IPS-18a (cell line): ENCODE data around the gene LAMA4.

Experiments used
- H3K27ac ChIP-seq: one replicate; pipeline ENCODE4 v1.5.1; 2013; ENCODE audit warnings: low read length
- H3K27me3 ChIP-seq: one replicate; pipeline ENCODE4 v1.6.1; 2013; ENCODE audit warnings: mild to moderate bottlenecking, low read length; ENCODE audit not compliant: control insufficient read depth, insufficient read depth
- H3K36me3 ChIP-seq: one replicate; pipeline ENCODE4 v1.6.1; 2013; ENCODE audit warnings: low read depth, low read length; ENCODE audit not compliant: control insufficient read depth
- H3K4me1 ChIP-seq: one replicate; pipeline ENCODE4 v1.6.1; 2013; ENCODE audit warnings: low read depth, low read length; ENCODE audit not compliant: control insufficient read depth
- H3K4me3 ChIP-seq: one replicate; pipeline ENCODE4 v1.5.1; 2013; ENCODE audit warnings: low read length
- H3K9ac ChIP-seq: one replicate; pipeline ENCODE4 v1.6.1; 2013; ENCODE audit warnings: mild to moderate bottlenecking, low read length, moderate library complexity
- H3K9me3 ChIP-seq: one replicate; pipeline ENCODE4 v1.6.1; 2013; ENCODE audit warnings: low read depth, low read length; ENCODE audit not compliant: control insufficient read depth

LAMA4 gene

DNA sequence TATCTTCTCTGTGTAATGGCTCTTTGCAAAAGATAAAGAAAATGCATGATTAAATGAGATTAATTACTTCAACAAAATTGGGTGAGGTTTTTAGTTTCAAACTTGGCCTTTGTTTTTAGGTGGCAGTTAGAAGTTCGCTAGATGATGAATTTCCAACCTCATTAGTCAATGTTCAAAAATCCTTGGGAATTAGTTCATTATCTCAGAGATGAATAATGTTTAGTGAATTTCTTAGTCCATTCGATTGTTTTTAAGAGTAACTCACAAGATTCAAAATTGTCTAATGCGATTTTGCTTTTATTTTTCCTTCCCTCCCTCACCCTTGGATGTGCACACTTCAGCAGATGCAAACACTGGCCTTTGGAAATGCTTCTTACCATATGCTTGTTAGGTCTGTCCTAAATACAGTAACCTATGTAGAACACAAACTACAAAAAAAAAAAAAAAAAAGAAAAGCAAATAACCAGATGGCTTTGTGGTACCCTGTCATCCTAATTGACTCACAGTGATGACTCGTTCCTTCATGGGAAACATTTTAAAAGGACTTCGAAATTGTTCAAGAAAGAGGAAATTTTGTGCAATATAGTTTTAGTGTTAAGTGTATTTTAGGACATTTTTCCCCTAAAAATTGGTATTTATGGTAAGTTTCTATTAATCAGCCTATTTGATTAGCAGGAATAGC lies 100.3 kb downstream of the LAMA4 start:
- Histone ChIP-seq H3K27me3 (no peaks in the 10 kb centered on the region), H3K27ac (no peak overlapping the region), H3K4me1 (no peaks in the 10 kb centered on the region), H3K9me3 (no peaks in the 10 kb centered on the region), H3K4me3 (no peak overlapping the region), H3K9ac (no peak overlapping the region), H3K36me3 (no peaks in the 10 kb centered on the region)

- H3K27me3 ChIP-seq, result no peaks in the 10 kb centered on the region
- H3K27ac ChIP-seq, result no peak overlapping the region
- H3K4me3 ChIP-seq, result no peak overlapping the region
- H3K4me1 ChIP-seq, result no peaks in the 10 kb centered on the region
- H3K9ac ChIP-seq, result no peak overlapping the region
- no peaks in the 10 kb centered on the region for H3K36me3 ChIP-seq
- no peaks in the 10 kb centered on the region for H3K9me3 ChIP-seq
Observed at GRCh38 chr6:112150363-112150762, 104.0 kb downstream of the LAMA4 start.

- H3K27me3 ChIP-seq, result no peaks in the 10 kb centered on the region
- no peaks in the 10 kb centered on the region for H3K4me1 ChIP-seq
- no peak overlapping the region for H3K27ac ChIP-seq
- no peak overlapping the region for H3K4me3 ChIP-seq
- no peaks in the 10 kb centered on the region for H3K9me3 ChIP-seq
- H3K9ac ChIP-seq, result no peak overlapping the region
- no peaks in the 10 kb centered on the region for H3K36me3 ChIP-seq
Observed at GRCh38 chr6:112149719-112150263, 104.6 kb downstream of the LAMA4 start.

GRCh38 chr6:112149236-112149635 lies 105.1 kb downstream of the LAMA4 start:
- no peaks in the 10 kb centered on the region for H3K9me3 ChIP-seq
- no peaks in the 10 kb centered on the region for H3K36me3 ChIP-seq
- H3K27ac ChIP-seq, result no peak overlapping the region
- no peak overlapping the region for H3K9ac ChIP-seq
- H3K27me3 ChIP-seq, result no peaks in the 10 kb centered on the region
- no peak overlapping the region for H3K4me3 ChIP-seq
- H3K4me1 ChIP-seq, result no peaks in the 10 kb centered on the region

DNA sequence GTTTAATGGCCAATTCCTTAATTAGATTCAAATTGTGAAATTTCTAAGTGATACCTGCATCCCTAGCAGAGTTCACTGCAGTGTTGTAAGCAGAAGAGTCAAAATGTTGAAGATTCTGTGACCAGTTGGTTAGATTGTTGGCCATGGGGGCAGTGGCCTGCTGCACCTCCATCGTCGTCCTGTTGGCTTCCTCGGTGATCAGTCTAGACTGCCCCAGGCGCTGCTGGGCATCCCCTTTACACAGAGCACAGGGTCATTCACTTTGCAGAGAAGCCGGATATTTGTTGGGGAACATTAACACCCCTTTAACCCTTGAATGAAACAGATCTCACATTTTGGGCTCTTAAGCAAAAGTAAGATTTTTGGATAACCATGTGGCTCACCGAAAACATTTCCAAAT lies 106.3 kb downstream of the LAMA4 start:
- Histone ChIP-seq H3K36me3 (no peaks in the 10 kb centered on the region), H3K27me3 (no peaks in the 10 kb centered on the region), H3K4me1 (no peaks in the 10 kb centered on the region), H3K27ac (no peak overlapping the region), H3K9me3 (no peaks in the 10 kb centered on the region), H3K9ac (no peak overlapping the region), H3K4me3 (no peak overlapping the region)

DNA sequence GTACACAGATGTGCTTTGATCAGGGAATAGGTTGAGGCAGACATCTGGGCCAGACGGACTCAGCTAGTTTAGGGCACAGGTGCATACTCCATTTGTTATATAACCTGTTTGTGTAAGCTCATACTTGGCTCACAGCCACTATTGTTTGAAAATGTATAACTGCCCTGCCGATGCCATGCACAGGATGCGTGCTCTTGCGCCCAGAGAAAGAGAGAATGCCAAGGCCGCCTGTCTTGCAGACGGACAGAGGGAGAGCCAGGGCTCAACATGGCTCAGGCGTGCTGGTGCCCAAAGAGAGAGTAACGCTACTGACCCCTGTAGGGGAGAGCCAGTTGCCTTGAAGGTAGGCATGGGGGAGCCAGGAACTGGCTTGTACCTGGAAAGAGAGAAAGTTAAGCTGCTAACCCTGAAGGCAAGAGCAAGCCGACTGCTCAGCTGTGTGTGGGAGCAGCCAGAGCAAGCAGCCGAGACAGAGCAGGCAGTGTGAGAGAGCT lies 109.2 kb downstream of the LAMA4 start:
- Histone ChIP-seq H3K9me3 (no peaks in the 10 kb centered on the region), H3K4me3 (no peak overlapping the region), H3K4me1 (no peaks in the 10 kb centered on the region), H3K36me3 (no peaks in the 10 kb centered on the region), H3K9ac (no peak overlapping the region), H3K27ac (no peak overlapping the region), H3K27me3 (no peaks in the 10 kb centered on the region)

GRCh38 chr6:112144145-112144926 lies 110.0 kb downstream of the LAMA4 start:
- Histone ChIP-seq H3K4me1 (no peaks in the 10 kb centered on the region), H3K36me3 (no peaks in the 10 kb centered on the region), H3K9ac (no peak overlapping the region), H3K9me3 (no peaks in the 10 kb centered on the region), H3K27ac (no peak overlapping the region), H3K27me3 (no peaks in the 10 kb centered on the region), H3K4me3 (no peak overlapping the region)

DNA sequence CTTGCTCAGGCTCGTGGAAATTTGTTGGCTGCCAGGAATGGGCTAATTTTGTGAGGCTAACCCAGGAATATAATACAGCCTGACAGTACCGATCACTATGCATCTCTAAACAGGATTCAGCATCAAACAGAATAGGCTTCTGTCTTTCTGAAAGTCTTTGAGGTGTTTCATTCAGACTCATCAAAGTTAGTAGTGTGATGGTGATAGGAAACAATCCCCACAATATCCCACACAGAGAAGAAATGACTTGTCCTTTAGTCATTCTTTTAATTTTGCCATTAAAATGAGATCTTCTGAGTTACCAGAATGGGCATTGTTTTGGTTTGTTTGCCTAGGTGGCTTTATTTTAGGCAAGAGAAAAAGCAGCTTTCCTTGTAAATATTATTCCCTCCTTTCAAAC lies 112.7 kb downstream of the LAMA4 start:
- Histone ChIP-seq H3K4me1 (no peaks in the 10 kb centered on the region), H3K36me3 (no peaks in the 10 kb centered on the region), H3K27ac (no peak overlapping the region), H3K9me3 (no peaks in the 10 kb centered on the region), H3K27me3 (no peaks in the 10 kb centered on the region), H3K9ac (no peak overlapping the region), H3K4me3 (no peak overlapping the region)

DNA sequence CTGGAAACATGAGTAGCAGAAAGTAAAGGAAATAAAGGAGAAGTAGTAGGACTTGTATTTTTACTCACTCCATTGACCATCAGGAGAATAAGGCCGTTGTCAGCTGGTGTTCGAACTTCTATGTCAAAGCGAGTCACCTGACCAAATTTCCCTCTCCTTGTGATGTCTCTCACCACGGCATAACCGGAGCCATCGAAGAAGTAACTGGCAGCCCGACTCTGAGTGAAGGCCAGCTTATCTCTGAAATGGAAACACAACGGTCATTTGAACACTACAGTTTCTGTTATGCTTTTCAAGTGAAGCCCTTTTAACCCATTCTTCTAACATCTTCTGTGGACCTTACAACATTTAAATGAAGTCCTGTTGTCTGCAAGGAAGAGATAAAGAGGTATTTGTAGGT lies 115.3 kb downstream of the LAMA4 start:
- no peak overlapping the region for H3K27ac ChIP-seq
- no peak overlapping the region for H3K9ac ChIP-seq
- H3K4me3 ChIP-seq, result no peak overlapping the region
- H3K9me3 ChIP-seq, result no peaks in the 10 kb centered on the region
- H3K36me3 ChIP-seq, result no peaks in the 10 kb centered on the region
- H3K4me1 ChIP-seq, result no peaks in the 10 kb centered on the region
- no peaks in the 10 kb centered on the region for H3K27me3 ChIP-seq

DNA sequence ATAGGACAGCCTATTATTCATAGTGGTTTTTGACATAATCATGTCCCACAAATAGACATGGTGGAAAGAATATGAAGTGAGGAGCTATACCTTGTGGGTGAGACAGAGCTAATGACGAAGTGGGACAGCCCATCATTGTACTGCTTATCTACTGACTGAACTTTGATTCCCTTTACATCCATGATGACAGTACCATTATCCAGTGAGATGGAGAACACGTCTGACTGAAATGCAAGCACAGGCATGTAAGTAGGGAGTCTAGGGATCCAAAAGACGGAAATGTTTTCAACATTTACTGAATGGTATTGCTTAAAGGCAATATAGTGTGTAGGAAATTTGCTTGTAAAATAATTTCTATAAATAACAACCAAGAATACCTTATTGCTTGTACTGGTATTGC lies 123.5 kb downstream of the LAMA4 start:
- Histone ChIP-seq H3K27me3 (no peaks in the 10 kb centered on the region), H3K4me3 (no peak overlapping the region), H3K9ac (no peak overlapping the region), H3K36me3 (no peaks in the 10 kb centered on the region), H3K9me3 (no peaks in the 10 kb centered on the region), H3K4me1 (no peaks in the 10 kb centered on the region), H3K27ac (no peak overlapping the region)

DNA sequence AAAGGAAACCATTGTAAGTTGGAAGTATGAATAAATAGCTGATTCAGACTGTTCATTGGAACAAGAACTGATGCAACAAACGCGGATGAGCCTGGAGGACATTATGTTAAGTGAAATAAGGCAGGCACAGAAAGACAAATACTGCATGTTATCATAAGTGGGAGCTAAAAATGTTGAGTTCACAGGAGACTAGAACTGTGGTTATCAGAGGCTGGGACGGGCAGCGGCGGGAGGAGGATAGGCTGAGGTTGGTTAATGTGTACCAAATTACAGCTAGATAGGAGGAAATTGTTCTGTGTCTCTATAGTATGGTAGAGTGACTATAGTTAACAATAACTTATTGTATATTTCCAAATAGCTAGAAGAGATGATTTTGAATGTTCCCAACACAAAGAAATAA lies 126.2 kb downstream of the LAMA4 start:
- Histone ChIP-seq H3K4me3 (no peak overlapping the region), H3K36me3 (no peaks in the 10 kb centered on the region), H3K4me1 (no peaks in the 10 kb centered on the region), H3K9ac (no peak overlapping the region), H3K27me3 (no peaks in the 10 kb centered on the region), H3K27ac (no peak overlapping the region), H3K9me3 (no peaks in the 10 kb centered on the region)
